ENCODE measurements around the gene PDE4DIP.
"Not testable (repeated sequence)": the region's sequence is repeated elsewhere in the genome, so short reads cannot be mapped to it uniquely, and the experiment has no call there.

PDE4DIP gene

GRCh38 chr1:148874408-148875388 is 30.5 kb downstream of the PDE4DIP start:
- not testable (repeated sequence) for DNase-seq (ENCODE audit: low read depth in 2 of 2)

GRCh38 chr1:148879812-148880416 is 35.7 kb downstream of the PDE4DIP start:
- DNase-seq (ENCODE audit: low read depth in 2 of 2): not testable (repeated sequence)

GRCh38 chr1:148881261-148881660 is 37.0 kb downstream of the PDE4DIP start:
- DNase-seq (ENCODE audit: low read depth in 2 of 2): not testable (repeated sequence)

GRCh38 chr1:148885219-148885618 is 41.0 kb downstream of the PDE4DIP start:
- DNase-seq (ENCODE audit: low read depth in 2 of 2): not testable (repeated sequence)

- DNase-seq (ENCODE audit: low read depth in 2 of 2): not testable (repeated sequence)
Observed at GRCh38 chr1:148886293-148886692, 42.1 kb downstream of the PDE4DIP start.

DNA sequence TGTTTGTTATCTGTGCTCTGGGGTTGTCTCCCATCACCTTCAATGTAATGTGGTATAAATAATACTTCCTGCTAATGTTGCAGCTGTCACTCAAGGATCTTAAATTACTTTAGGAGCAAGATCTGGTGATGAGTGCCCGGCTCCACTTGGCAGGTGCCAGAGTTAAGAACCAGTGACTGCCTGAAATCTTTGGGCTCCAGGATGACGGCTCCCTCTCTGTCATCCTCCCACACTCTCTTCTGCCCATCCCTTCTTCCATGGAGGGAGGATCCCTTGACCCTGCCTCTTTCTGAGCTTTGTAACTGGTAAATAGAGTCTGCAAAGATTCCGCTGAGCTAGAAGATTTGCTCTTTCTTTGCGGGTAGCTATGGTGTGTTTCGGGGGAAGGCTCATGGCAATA is 44.4 kb downstream of the PDE4DIP start:
- not testable (repeated sequence) for DNase-seq (ENCODE audit: low read depth in 2 of 2)

- not testable (repeated sequence) for DNase-seq (ENCODE audit: low read depth in 2 of 2)
Observed at GRCh38 chr1:148889267-148890074, 45.2 kb downstream of the PDE4DIP start.

DNA sequence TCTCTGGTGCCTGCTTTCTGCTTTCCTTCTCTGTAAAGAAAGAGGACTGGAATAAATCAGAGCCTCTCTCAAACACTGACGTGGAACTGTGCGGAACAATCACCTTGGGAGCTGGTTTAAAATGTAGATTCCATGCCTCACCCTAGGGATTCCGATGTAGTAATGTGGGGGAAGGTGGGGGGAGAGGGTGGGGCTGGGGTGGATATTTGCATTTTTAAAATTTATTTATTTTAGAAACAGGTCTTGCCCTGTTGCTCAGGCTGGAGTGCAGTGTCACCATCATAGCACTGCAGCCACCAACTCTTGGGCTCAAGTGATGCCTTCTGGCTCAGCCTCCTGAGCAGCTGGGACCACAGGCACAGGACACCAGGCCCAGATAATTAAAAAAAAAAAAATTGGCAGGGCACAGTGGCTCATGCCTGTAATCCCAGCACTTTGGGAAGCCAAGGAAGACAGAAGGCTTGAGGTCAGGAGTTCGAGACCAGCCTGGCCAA is 45.9 kb downstream of the PDE4DIP start:
- DNase-seq (ENCODE audit: low read depth in 2 of 2): not testable (repeated sequence)

GRCh38 chr1:148894360-148895352 is 50.4 kb downstream of the PDE4DIP start:
- not testable (repeated sequence) for DNase-seq (ENCODE audit: low read depth in 2 of 2)

DNA sequence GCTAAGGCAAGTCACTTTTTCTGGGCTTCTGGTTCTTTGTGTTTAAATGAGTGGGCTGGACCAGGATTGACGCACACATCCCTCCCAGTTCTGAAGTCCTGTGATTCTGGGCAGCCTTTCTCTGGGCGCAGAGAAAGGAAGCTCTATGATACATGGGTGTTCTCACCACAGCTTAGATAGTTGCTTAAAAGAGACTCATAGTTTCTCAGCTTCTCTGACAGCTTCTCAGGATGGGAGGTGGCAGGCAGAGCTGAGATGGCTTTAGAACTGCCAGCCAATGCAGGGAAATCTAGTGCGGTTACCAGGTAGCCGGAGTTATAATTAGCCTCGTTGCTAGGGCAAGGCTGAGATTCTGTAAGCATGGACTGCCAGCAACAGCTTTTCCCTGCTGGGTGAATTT is 55.8 kb downstream of the PDE4DIP start:
- not testable (repeated sequence) for DNase-seq (ENCODE audit: low read depth in 2 of 2)

- DNase-seq (ENCODE audit: low read depth in 2 of 2): not testable (repeated sequence)
Observed at GRCh38 chr1:148900691-148901090, 56.5 kb downstream of the PDE4DIP start.

- DNase-seq (ENCODE audit: low read depth in 2 of 2): not testable (repeated sequence)
Observed at GRCh38 chr1:148901150-148901952, 57.1 kb downstream of the PDE4DIP start.

GRCh38 chr1:148901953-148902341 is 57.7 kb downstream of the PDE4DIP start:
- not testable (repeated sequence) for DNase-seq (ENCODE audit: low read depth in 2 of 2)

GRCh38 chr1:148909219-148909826 is 65.1 kb downstream of the PDE4DIP start:
- not testable (repeated sequence) for DNase-seq (ENCODE audit: low read depth in 2 of 2)

DNA sequence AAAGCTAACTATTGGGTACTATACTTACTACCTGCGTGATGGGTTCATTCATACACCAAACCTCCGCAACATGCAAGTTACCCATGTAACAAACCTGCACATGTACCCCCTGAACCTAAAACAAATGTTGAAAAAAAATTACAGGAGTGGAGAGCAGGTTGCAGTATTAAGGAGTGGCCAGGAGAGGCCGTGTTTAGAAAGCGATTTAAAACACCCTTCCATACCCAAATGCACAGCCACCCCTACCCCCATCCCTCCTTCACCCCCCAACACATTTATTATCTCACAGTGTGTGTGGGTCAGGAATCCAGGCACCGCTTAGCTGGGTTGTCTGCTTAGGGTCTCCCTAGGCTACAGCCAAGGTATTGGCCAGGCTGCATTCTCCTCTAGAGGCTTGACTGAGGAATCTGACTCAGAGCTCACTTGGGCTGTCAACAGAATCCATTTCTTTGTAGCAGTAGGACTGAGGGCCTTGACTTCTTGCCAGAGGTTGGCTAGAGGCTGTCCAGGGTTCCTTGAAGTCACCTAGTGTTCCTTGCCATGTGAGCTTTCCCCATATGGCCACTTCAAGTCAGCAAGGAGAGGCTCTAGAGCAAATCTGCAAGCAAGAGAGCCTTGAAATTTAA is 67.2 kb downstream of the PDE4DIP start:
- not testable (repeated sequence) for DNase-seq (ENCODE audit: low read depth in 2 of 2)

- DNase-seq (ENCODE audit: low read depth in 2 of 2): not testable (repeated sequence)
Observed at GRCh38 chr1:148916222-148916621, 72.0 kb downstream of the PDE4DIP start.

GRCh38 chr1:148916695-148917348 is 72.6 kb downstream of the PDE4DIP start:
- not testable (repeated sequence) for DNase-seq (ENCODE audit: low read depth in 2 of 2)

DNA sequence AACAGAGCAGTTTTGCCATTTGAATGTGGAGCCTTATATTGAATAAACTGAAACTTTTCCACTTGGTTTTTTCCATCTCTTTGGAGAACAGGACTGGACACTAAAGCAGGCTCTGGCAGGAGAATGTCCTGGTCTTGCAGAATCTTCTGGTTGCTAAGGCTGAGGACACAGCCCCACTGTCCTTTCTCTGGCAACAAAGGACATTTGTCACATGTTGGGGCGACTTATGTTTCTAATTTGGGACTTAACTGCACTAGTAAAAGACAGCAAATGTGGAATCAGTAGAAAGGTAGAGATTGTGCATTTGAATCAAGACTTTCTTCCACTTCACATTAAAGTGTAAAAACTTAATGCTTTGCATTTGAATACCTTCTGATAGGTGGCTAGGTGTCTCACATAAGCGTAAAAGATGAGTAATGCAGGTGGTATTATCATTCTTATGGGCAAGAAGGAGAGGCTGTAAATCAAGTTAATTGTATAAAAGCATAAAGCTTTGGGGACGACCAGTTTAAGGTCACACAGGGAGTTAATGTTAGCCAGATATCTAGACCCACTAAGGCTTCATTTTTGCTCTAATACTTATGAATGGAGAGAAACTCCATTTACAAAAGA is 74.7 kb downstream of the PDE4DIP start:
- DNase-seq (ENCODE audit: low read depth in 2 of 2): not testable (repeated sequence)
